ENCODE measurements around the gene NID1. TPM values are rescaled to one million over a fixed set of nuclear protein-coding genes. Genes with fewer than 3 reads are reported as not detected.
"Not testable (repeated sequence)": the region's sequence is repeated elsewhere in the genome, so short reads cannot be mapped to it uniquely, and the experiment has no call there.

The NID1 gene
- total RNA-seq, 1 donor from 2014 or later: 51.2 TPM

GRCh38 chr1:235989105-235989504 lies 75.8 kb downstream of the NID1 start:
- intact Hi-C loops (cut with DNase I): no loop called here
- no peak for DNase-seq
- ATAC-seq (ENCODE audit: poor library complexity): no peak

GRCh38 chr1:235986869-235987268 lies 78.0 kb downstream of the NID1 start:
- intact Hi-C loops (cut with DNase I): no loop called here
- ATAC-seq (ENCODE audit: poor library complexity): no peak
- DNase-seq: no peak

GRCh38 chr1:235984041-235984825 lies 80.7 kb downstream of the NID1 start:
- ATAC-seq (ENCODE audit: poor library complexity): no peak
- intact Hi-C loops (cut with DNase I): no loop called here
- no peak for DNase-seq

- DNase-seq: no peak
- intact Hi-C loops (cut with DNase I): no loop called here
Measured at GRCh38 chr1:235980976-235981375, 83.9 kb downstream of the NID1 start.

GRCh38 chr1:235979716-235980333 lies 85.1 kb downstream of the NID1 start:
- ATAC-seq (ENCODE audit: poor library complexity) (peak; percentile 49), DNase-seq (no peak)
- intact Hi-C loops (cut with DNase I): loop anchor here (10.0 kb wide), 2 partner anchors 115 to 465 kb away; partner anchors contain the start of gene LYST

More at GRCh38 chr1:235980976-235981375, 83.9 kb downstream of the NID1 start:
- ATAC-seq (ENCODE audit: poor library complexity): peak; percentile 50

- ATAC-seq (ENCODE audit: poor library complexity) (no peak), DNase-seq (no peak)
- intact Hi-C loops (cut with DNase I): loop anchor here (10.0 kb wide), 2 partner anchors 114 to 464 kb away; partner anchors contain the start of gene LYST
Measured at GRCh38 chr1:235979176-235979575, 85.7 kb downstream of the NID1 start.

GRCh38 chr1:235976490-235976889 lies 88.4 kb downstream of the NID1 start:
- intact Hi-C loops (cut with DNase I): loop anchor here (10.0 kb wide), 2 partner anchors 112 to 462 kb away; partner anchors contain the start of gene LYST
- DNase-seq (no peak), ATAC-seq (ENCODE audit: poor library complexity) (no peak)

GRCh38 chr1:235974616-235975015 lies 90.3 kb downstream of the NID1 start:
- ATAC-seq (ENCODE audit: poor library complexity) (no peak), DNase-seq (no peak)
- intact Hi-C loops (cut with DNase I): loop anchor here (10.0 kb wide), 2 partner anchors 110 to 460 kb away; partner anchors contain the start of gene LYST

- peak; percentile 4 for ATAC-seq (ENCODE audit: poor library complexity)
- not testable (repeated sequence) for DNase-seq
- intact Hi-C loops (cut with DNase I): loop anchor here (10.0 kb wide), 2 partner anchors 108 to 458 kb away; partner anchors contain the start of gene LYST
Measured at GRCh38 chr1:235972691-235973090, 92.2 kb downstream of the NID1 start.

GRCh38 chr1:235972311-235972689 lies 92.6 kb downstream of the NID1 start:
- peak; percentile 55 for ATAC-seq (ENCODE audit: poor library complexity)
- intact Hi-C loops (cut with DNase I): loop anchor here (10.0 kb wide), 2 partner anchors 107 to 457 kb away; partner anchors contain the start of gene LYST
- no peak for DNase-seq

- DNase-seq (peak; percentile 95), ATAC-seq (ENCODE audit: poor library complexity) (peak; percentile 91)
- intact Hi-C loops (cut with DNase I): loop anchor here (10.0 kb wide), 2 partner anchors 107 to 457 kb away; partner anchors contain the start of gene LYST
Measured at GRCh38 chr1:235971571-235972310, 93.1 kb downstream of the NID1 start.

- ATAC-seq (ENCODE audit: poor library complexity) (no peak), DNase-seq (no peak)
- intact Hi-C loops (cut with DNase I): loop anchor here (10.0 kb wide), 2 partner anchors 106 to 456 kb away; partner anchors contain the start of gene LYST
Measured at GRCh38 chr1:235971020-235971419, 93.9 kb downstream of the NID1 start.

GRCh38 chr1:235968831-235969230 lies 96.1 kb downstream of the NID1 start:
- DNase-seq: no peak
- ATAC-seq (ENCODE audit: poor library complexity): no peak
- intact Hi-C loops (cut with DNase I): no loop called here

- ATAC-seq (ENCODE audit: poor library complexity); DNase-seq; intact Hi-C loops (cut with DNase I): not testable (repeated sequence)
Measured at GRCh38 chr1:235966134-235966533, 98.8 kb downstream of the NID1 start.

- no peak for ATAC-seq (ENCODE audit: poor library complexity)
- intact Hi-C loops (cut with DNase I): no loop called here
- no peak for DNase-seq
Measured at GRCh38 chr1:235960809-235961208, 104.1 kb downstream of the NID1 start.

GRCh38 chr1:235958021-235958420 lies 106.9 kb downstream of the NID1 start:
- ATAC-seq (ENCODE audit: poor library complexity) (no peak), DNase-seq (no peak)
- intact Hi-C loops (cut with DNase I): no loop called here

- ATAC-seq (ENCODE audit: poor library complexity): no peak
- DNase-seq: no peak
- intact Hi-C loops (cut with DNase I): no loop called here
Measured at GRCh38 chr1:235955777-235956176, 109.1 kb downstream of the NID1 start.

GRCh38 chr1:235954306-235955283 lies 110.3 kb downstream of the NID1 start:
- peak; percentile 59 for ATAC-seq (ENCODE audit: poor library complexity)

More at GRCh38 chr1:235954306-235955283, 110.3 kb downstream of the NID1 start:
- intact Hi-C loops (cut with DNase I): no loop called here
- DNase-seq: peak; percentile 59
